HPDE6-E6E7 (cell line): ENCODE data around the gene CCDC188.

Experiments
- DNase-seq: peaks from one replicate; pipeline ENCODE4 v3.0.0; 2011; ENCODE audit warnings: missing footprints; ENCODE audit errors: extremely low spot score

The CCDC188 gene

DNA sequence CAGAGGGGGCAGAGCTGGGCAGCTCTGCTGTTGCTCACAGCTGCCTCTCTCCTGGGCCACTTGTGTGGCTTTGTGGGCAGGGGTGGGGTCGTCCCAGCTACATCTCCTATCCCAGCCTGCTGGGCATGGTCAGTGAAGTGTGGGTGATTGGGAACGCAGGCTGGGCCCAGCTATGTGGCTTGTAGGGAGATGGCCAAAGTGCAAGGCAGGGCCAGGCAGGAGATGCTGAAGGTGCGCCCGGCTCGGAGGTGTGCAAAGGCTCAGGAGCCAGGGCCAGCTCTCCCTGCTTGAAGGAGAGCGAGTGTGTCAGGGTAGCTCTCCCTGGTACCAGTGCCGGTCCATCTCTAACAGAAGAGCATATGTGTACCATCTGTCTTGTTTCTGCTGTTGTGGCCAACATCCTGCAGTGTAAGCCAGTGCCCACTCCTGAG is 43.4 kb downstream of the CCDC188 start:
- DNase-seq, result no peak

DNA sequence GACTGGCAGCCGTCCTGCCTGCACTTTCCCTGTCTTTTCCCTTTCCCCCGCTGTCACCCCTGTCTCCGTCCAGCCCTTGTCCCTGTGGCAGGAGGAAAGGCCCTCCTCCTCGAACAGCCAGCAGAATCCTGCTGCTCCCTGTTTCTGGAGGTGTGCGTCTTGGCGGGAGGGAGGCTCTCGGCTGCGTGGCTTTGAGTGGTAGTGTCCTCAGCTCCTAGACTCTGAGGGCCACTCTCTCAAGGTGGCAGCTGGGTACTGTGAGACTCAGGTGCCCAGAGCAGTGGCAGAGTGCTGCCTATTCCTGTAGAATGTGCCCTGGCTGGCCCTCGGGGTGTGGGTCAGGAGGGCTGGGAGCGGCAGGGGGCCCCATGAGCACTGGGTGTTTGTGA is 44.0 kb downstream of the CCDC188 start:
- no peak for DNase-seq

DNA sequence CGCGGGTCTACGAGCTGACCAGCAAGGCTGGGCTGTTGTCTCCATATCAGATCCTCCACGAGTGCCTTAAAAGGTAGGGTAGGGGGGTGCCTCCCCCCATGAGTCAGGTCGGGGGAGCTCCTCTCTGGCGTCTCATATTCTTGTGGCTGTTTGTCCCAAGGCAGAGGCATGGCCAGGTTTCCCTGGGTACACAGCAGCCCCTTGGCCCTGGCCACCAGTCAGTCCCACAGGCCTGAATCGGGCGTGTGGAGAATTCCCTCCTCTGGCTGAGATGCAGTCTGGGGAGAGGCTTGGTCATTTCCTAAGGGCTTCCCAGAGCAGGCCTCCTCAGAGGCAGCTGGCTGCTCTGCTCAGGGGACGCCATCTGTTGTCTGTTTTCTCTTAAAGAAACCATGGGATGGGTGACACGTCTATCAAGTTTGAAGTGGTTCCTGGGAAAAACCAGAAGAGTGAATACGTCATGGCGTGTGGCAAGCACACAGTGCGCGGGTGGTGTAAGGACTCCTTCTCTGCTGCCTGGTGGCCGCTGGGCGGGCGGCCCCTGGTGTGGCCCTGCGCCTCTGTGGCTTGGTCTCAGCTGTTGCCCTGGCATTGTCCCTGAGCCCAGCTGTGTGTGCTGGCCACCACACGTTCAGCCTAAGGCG is 44.5 kb downstream of the CCDC188 start:
- DNase-seq, result no peak

DNA sequence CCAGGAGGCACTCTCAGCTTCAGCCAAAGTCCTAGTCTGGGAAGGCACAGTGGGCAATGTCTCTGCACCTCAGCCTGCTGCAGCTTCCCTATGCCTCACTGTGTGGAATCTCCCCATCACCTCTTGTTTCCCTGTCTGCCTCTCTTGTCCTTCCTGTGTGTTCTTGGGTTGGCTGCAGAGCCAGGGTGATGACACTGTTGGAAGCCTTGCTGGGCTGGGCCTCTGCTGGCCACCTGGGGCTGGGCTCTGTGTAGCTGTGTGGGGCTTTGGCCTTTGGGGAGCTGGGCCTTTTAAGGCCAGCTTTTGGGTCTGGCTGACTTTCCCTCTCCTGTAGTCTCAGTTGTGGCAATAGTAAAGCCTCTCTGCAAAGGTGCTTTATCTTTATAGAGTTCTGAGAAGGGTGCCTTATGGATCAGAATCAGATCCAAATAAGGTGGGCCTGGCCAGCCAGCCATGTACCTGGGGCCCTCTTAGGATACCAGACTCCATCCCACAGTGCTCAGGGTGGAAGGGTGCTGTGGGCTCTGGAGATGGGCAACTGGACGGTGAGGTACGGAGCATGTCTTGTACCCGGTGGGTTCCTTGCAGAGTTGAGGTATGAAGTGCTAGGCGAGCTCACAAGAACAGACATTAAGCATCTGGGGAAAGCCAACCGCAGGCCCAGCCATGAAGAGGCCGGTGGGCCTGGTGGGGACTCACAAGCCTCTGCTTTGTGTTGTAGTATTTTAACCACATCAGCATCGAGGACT is 45.2 kb downstream of the CCDC188 start:
- DNase-seq, result no peak

DNA sequence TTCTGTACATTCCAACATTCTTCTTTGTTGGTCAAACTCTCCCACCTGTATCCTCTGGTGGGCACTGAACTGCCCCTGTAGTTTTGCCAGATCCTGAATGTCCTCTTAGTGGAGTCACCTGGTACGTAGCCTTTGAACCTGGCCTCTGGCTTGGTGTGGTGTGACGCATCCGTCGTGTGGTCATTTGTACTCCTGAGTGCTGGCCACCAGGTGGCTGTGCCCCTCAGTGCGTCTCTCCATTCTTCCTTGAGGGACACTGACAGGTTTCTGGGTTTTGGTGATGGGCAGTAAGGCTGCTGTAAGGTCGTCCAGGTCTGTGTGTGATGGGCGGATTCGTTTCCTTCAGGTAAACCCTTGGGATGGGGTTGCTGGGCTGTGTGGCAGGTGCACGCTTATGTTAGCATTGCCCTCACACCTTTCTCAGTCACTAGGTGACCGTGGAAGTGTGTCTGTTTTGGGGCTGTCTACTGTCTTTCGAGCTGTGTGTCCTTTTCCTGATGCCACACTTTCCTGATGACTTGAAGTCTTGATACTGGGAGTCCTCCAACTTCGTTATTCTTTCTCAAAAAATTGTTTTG is 48.6 kb downstream of the CCDC188 start:
- no peak for DNase-seq

DNA sequence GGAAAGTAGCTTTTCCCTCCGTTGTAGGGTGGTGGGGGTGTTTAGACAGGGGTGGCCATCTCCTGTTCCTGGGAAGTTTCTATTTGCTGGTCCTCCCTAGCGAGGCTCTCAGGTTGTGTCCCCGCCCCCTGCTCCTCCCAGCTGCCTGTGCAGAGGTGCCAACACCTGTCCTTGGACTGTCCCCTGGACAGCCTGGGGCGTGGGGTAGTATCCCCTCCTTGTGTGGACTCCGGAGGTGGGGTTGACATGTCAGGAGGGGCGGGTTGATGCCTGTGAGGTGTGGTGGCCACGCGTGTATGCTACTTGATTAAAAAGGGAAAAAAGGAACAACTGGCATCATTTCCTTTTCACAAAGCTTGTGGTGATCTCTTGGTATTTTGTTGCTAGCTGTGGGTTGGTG is 49.2 kb downstream of the CCDC188 start:
- no peak for DNase-seq

DNA sequence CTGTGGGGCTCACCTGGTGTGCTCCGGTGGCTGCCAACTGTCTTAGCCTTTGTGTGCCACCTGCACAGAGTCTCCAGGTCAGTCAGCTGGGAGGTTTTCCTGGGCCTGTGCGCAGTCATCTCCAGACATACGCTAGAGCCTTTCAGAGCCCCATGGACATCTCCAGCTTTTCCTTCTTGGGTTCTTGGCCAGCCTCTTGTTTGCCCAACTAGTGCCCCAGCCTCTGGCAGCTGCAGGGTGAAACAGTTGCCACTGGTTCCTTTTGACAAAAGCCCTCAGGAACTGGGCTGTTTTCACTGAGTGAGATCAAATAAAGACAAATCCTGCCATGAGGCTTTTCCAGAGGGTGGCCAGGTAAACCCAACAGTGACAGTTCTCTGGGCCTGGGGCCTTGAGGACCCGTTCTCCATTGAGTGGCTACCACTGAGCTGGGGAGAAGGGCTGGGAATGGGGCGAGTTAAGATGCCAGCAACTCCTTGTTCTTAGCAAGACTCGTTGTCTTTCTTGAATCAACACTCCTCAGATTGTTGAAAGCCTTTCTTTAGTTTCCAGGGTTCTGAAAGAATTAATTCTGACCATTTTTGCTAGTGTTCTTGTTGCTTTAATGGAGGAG is 51.6 kb downstream of the CCDC188 start:
- no peak for DNase-seq
